Loucy (cell line): ENCODE results near the gene FNDC11.

ENCODE experiments used
- EZH2phosphoT487 ChIP-seq: fragments of 200-600 bp; IDR thresholded peaks from 2 replicates; pipeline ENCODE4 v1.6.1; 2018; ENCODE audit warnings: antibody characterized with exemption, mild to moderate bottlenecking, moderate library complexity, borderline replicate concordance
- TF ChIP-seq, protein P1 (sequence below): fragments of 200-600 bp; sonication (generic); conservative IDR thresholded peaks from 2 replicates; pipeline ENCODE4 v1.5.1; 2014; ENCODE audit warnings: mild to moderate bottlenecking, antibody characterized with exemption, low read length

DNA sequence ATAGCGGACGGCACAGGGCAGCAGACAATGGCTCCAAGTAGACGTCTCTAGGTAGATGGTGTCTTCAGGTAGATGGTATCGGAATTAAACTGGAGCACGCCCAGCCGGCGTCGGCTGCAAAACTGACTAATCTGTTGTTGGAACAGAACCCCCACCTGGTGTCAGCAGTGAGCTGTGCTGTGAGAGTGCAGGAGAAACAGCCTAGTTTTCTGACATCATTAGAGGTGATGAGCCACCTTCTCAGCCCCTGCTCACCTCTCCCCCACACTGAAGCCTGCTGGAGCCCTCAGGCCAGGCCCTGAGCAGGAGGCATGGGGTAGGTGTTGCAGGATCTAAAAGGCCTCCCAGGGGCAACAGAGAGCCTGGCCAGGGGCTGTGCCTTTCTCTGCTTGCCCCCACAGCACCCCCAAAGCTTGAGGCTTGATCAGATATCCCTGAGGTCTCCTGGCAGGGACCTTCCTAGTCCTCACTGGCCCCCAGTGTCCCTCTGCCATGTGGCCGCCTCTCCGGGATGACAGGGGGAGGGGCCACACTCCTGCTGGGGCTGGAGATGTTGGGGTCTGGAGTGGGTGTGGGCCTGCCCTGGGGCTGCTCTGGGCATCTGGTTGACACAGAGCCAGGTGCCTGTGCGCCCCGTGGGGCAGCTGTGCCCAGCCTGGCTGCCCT is 27.0 kb downstream of the FNDC11 start:
- TF ChIP-seq, protein P1, sequence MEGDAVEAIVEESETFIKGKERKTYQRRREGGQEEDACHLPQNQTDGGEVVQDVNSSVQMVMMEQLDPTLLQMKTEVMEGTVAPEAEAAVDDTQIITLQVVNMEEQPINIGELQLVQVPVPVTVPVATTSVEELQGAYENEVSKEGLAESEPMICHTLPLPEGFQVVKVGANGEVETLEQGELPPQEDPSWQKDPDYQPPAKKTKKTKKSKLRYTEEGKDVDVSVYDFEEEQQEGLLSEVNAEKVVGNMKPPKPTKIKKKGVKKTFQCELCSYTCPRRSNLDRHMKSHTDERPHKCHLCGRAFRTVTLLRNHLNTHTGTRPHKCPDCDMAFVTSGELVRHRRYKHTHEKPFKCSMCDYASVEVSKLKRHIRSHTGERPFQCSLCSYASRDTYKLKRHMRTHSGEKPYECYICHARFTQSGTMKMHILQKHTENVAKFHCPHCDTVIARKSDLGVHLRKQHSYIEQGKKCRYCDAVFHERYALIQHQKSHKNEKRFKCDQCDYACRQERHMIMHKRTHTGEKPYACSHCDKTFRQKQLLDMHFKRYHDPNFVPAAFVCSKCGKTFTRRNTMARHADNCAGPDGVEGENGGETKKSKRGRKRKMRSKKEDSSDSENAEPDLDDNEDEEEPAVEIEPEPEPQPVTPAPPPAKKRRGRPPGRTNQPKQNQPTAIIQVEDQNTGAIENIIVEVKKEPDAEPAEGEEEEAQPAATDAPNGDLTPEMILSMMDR: peak; percentile 64
- no peak for TF ChIP-seq EZH2phosphoT487
